Smooth muscle cell of the umbilical artery (primary cell): Measurements from ENCODE around the gene PCMT1. TPM values are rescaled to one million over a fixed set of nuclear protein-coding genes. Genes with fewer than 3 reads are reported as not detected.

Experiments
- total RNA-seq: library from RNA; depleted of rRNA; stranded (reverse); fragments of >200 nt; gene quantifications from 2 replicates; pipeline ENCODE4 v1.2.3, GENCODE V29; 2014

Gene PCMT1
- 108 and 161 TPM in 2 replicates for total RNA-seq

GRCh38 chr6:149749594-149750135 lies at the start of gene PCMT1:
TSS of gene PCMT1 (plus strand) at chr6:149749741. CDS start at chr6:149749902, 161 bp downstream.

DNA sequence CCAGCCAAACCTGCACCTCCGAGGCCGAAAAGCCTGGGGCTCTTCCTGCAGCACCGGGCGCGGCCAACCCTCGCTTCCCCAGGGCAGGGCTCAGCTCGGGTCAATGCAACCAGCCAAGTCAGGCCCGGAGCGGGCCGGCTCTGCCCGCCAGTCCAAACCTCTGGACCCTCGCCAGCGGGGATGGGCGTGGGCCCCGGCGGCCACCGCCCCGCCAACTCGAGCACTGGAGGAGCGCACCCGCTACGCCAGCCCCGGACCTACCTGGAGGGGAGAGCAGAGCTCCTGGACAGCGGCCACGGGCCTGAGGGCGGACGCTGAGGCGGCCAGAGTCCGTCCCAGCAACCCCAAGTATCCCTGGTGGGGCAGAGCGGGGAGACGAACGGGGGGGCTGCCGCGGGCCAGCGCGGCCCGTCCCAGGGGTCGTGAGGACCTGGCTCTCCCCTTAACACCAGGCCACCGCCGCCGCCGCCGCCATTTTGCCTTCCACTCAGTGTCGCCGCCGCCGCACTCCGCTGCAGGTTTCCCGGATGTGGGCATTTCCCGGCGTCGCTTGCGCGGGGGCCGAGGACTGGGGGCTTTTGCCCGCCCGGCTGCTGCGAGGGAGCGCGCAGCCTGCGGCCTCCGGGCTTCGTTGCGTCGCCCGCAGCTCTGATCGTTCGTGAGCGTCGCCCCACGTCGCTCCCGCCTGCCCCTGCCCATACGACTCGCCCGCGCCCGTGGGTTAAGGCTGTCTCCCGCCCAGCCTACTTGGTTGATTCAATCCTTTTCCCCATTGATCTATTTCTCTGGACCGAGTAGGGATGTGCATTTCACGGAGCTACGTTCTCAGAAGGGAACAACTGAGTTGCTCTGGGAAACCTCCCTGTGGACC lies 31.7 kb upstream of the PCMT1 start, which contains the start of gene LATS1:
TSS of gene LATS1 (minus strand) at position 514 of the 871 bp plus-strand sequence. CDS start 15,975 bp downstream, outside the sequence.

DNA sequence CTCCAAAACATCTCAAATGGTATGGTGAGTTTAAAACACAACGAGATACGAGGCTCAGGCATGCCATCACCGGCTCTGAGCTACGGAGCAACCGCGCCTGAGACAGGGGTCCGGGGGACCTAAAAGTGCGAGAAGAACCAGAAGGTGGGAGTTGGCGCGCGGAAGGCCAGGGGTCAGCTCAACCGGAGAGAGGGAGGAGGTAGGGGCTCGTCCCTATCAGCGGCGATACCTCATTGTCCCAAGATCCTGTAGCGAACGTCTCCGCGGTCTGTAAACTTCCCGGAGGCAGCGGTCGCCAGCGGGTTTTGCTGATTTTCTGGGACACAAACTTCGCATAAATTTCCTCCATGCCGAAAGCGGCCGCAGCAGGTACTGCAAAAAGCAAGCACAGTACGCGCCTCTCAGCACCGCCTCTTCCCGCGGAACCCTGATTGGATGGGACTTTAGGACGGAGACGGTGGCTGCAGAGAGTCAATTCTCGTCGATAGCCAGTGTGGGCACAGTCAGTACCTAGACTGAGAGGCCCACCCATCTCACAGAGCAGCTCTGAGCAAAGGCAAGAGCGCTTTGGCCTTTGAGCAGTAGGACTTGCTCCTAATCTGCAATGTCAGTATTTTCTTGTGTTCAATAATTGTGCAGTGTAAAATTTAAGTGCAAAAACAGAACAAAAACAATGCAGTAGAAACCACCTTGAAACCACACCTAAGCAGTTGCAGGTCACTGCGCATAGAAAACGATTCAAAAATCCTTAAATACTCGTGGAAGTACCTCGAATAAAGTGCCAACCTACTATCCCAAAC lies 3.2 kb upstream of the PCMT1 start, which contains the start of gene NUP43:
TSS of gene NUP43 (minus strand) at position 383 of the 800 bp plus-strand sequence. CDS start at position 349, 34 bp downstream.

Other genes starting within 250 kb of the PCMT1 start
- gene PPIL4, start 203.7 kb upstream of the PCMT1 start, total RNA-seq = 45.1 and 54.9 TPM in 2 replicates
- 69.0 and 92.1 TPM in 2 replicates for gene GINM1, start 183.4 kb upstream of the PCMT1 start, total RNA-seq
- 32.5 and 38.9 TPM in 2 replicates for gene KATNA1, start 101.0 kb upstream of the PCMT1 start, total RNA-seq
- gene LATS1, start 31.6 kb upstream of the PCMT1 start, total RNA-seq = 9.8 and 12.7 TPM in 2 replicates
- 15.7 and 25.7 TPM in 2 replicates for gene NUP43, start 3.2 kb upstream of the PCMT1 start, total RNA-seq
- 119 and 130 TPM in 2 replicates for gene LRP11, start 114.6 kb downstream of the PCMT1 start, total RNA-seq
- gene RAET1E, start 148.4 kb downstream of the PCMT1 start, total RNA-seq = 0.14 TPM in 1 of 2 replicates, not detected in the other
- 0.55 and 1.8 TPM in 2 replicates for gene RAET1G, start 173.4 kb downstream of the PCMT1 start, total RNA-seq
- gene ULBP2, start 192.3 kb downstream of the PCMT1 start, total RNA-seq = 12.4 and 13.7 TPM in 2 replicates
- gene ULBP1, start 214.2 kb downstream of the PCMT1 start, total RNA-seq = under 0.01 and 0.09 TPM in 2 replicates